Measurements from ENCODE around the gene CD40. TPM values are rescaled to one million over a fixed set of nuclear protein-coding genes. Genes with fewer than 3 reads are reported as not detected.

Gene CD40
- polyA plus RNA-seq, 3 donors, result 14.4 to 26.1 (median 18.8) TPM

DNA sequence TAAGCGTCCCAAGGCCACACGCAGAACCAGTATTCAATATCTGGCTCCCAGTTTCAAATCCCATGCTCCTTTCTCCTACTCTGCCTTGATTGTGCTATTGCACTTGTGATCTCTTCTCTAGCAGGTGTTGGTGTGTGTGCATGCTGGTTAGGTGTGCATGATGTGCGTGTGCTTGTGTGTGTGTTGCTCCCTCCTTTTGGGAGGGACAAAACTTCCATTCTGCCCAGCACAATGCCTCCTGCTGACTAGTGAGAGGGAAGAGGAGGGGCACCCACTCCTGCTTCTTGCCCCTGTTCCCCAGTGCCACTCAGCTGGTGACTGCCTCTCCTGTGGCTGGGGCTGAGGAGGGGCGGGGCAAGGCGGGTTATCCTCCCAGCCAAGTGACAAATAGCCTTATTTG, 19.7 kb downstream of the CD40 start:
- TF ChIP-seq CTCF (IDR thresholded peaks at IDR 0.05), result no peak
- Mint-ChIP-seq H3K27ac (no peak overlapping the region), H3K36me3 (no peaks in the 10 kb centered on the region), H3K27me3 (ENCODE audit: low read depth in 3 of 3) (peaks cover 23 to 31% (median 28%) of the 10 kb centered on the region in 3 donors), H3K4me1 (peaks cover under 1% of the 10 kb centered on the region), H3K9me3 (peaks cover 0 to 2% (median 0%) of the 10 kb centered on the region in 7 donors), H3K4me3 (no peak overlapping the region)
- intact Hi-C loops (cut with micrococcal nuclease), result loop anchor here in 1 of 2 donors (10.0 kb wide), 1 partner anchor 547 kb away; the partner anchor contains the start of gene TP53RK
- no peak overlapping the region for H3K4me3 ChIP-seq (replicated peaks in 1 of 3; ENCODE audit: low read depth in 2 of 3, low read length in 3 of 3)
- no peak overlapping the region for H3K4me2 ChIP-seq (replicated peaks; ENCODE audit: extremely low read depth, low read length, poor library complexity, severe bottlenecking)
- no peaks in the 10 kb centered on the region for H3K36me3 ChIP-seq (replicated peaks in 1 of 2; ENCODE audit: control insufficient read depth in 1 of 2, insufficient read depth in 2 of 2, low read length in 2 of 2)
- no peak overlapping the region for H3K9ac ChIP-seq (ENCODE audit: insufficient read depth, low read length, poor library complexity, severe bottlenecking)
- DNase-seq, result no peak
- no CpG with 5 or more reads among the region's 5 CpGs for WGBS (ENCODE audit: insufficient coverage)
- no peaks in the 10 kb centered on the region for H3K9me3 ChIP-seq (replicated peaks in 1 of 2; ENCODE audit: control insufficient read depth in 1 of 2, insufficient read depth in 1 of 2, low read length in 2 of 2)
- no peaks in the 10 kb centered on the region for H3K79me2 ChIP-seq (ENCODE audit: insufficient read depth, low read length)
- peaks cover 0 to 15% of the 10 kb centered on the region in 2 donors for H3K27me3 ChIP-seq (ENCODE audit: control insufficient read depth in 2 of 2, insufficient read depth in 2 of 2, low read length in 2 of 2)
- H3K4me1 ChIP-seq (ENCODE audit: control insufficient read depth in 1 of 2, insufficient read depth in 2 of 2, low read length in 2 of 2), result no peaks in the 10 kb centered on the region
- no peaks in the 10 kb centered on the region for H4K20me1 ChIP-seq (ENCODE audit: insufficient read depth, low read length)
- no peak overlapping the region for H3K27ac ChIP-seq (ENCODE audit: low read depth in 1 of 2, low read length in 2 of 2)
- H2AFZ ChIP-seq (ENCODE audit: insufficient read depth, low read depth, low read length, poor library complexity, severe bottlenecking), result no peak overlapping the region

DNA sequence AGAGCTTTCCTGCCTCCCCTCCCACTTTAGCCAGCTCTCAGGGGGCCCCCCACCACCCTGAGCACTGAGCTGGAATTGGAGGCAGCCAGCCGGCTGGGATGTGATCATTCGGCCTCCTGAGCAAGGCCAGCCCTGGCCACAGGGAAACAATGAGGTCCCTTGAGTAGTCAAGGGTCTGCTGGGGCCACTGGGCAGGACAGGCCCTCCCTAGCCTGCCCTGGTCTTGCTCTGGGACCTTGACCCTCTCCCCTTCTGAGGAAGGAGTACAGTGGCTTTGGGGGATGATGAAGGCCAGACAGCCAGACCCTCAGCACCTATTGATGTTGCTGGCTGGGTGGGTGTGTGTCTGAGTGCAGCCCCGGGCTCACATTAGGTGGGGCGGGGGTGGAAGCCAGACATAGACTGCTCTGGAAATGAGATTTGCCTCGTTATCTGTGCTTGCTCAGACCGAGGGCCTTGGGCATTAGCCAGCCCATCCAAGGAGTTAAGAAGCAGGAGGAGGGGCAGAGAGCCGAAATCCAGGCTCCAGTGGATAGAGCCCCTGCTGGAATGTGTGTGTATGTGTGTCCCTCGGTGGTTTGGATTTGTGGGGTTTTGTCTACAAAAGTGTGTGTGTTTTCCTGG, 21.3 kb downstream of the CD40 start:
- H3K79me2 ChIP-seq (ENCODE audit: insufficient read depth, low read length), result no peaks in the 10 kb centered on the region
- H3K4me3 ChIP-seq (replicated peaks in 1 of 3; ENCODE audit: low read depth in 2 of 3, low read length in 3 of 3), result no peak overlapping the region
- H3K36me3 Mint-ChIP-seq, result no peaks in the 10 kb centered on the region
- no peak overlapping the region for H3K4me3 Mint-ChIP-seq
- H3K4me1 ChIP-seq (ENCODE audit: control insufficient read depth in 1 of 2, insufficient read depth in 2 of 2, low read length in 2 of 2), result no peaks in the 10 kb centered on the region
- no peak overlapping the region for H3K4me2 ChIP-seq (replicated peaks; ENCODE audit: extremely low read depth, low read length, poor library complexity, severe bottlenecking)
- H4K20me1 ChIP-seq (ENCODE audit: insufficient read depth, low read length), result no peaks in the 10 kb centered on the region
- H2AFZ ChIP-seq (ENCODE audit: insufficient read depth, low read depth, low read length, poor library complexity, severe bottlenecking), result no peak overlapping the region
- H3K27ac ChIP-seq (ENCODE audit: low read depth in 1 of 2, low read length in 2 of 2), result no peak overlapping the region
- no peak overlapping the region for H3K27ac Mint-ChIP-seq
- no peaks in the 10 kb centered on the region for H3K36me3 ChIP-seq (replicated peaks in 1 of 2; ENCODE audit: control insufficient read depth in 1 of 2, insufficient read depth in 2 of 2, low read length in 2 of 2)
- intact Hi-C loops (cut with micrococcal nuclease), result loop anchor here in 1 of 2 donors (10.0 kb wide), 1 partner anchor 545 kb away; the partner anchor contains the start of gene TP53RK
- H3K9me3 Mint-ChIP-seq, result peaks cover 0 to 2% (median 0%) of the 10 kb centered on the region in 7 donors
- H3K9me3 ChIP-seq (replicated peaks in 1 of 2; ENCODE audit: control insufficient read depth in 1 of 2, insufficient read depth in 1 of 2, low read length in 2 of 2), result no peaks in the 10 kb centered on the region
- H3K4me1 Mint-ChIP-seq, result no peaks in the 10 kb centered on the region
- peaks cover 25 to 26% (median 26%) of the 10 kb centered on the region in 3 donors for H3K27me3 Mint-ChIP-seq (ENCODE audit: low read depth in 3 of 3)
- no peak for TF ChIP-seq CTCF (IDR thresholded peaks at IDR 0.05)
- WGBS (ENCODE audit: insufficient coverage), result 89% methylated on average over 6 of the region's 8 CpGs
- DNase-seq, result no peak
- peaks cover 0 to 15% of the 10 kb centered on the region in 2 donors for H3K27me3 ChIP-seq (ENCODE audit: control insufficient read depth in 2 of 2, insufficient read depth in 2 of 2, low read length in 2 of 2)
- no peak overlapping the region for H3K9ac ChIP-seq (ENCODE audit: insufficient read depth, low read length, poor library complexity, severe bottlenecking)

All from CD14-positive monocyte (primary cell).